Stimulated activated CD8-positive, alpha-beta memory T cell treated with anti-CD3 and anti-CD28 coated beads, Interleukin-4, amount 100 ng/mL, for 4 hours (primary cell): Measurements from ENCODE around the gene PRR36.
"Not testable (repeated sequence)": the region's sequence is repeated elsewhere in the genome, so short reads cannot be mapped to it uniquely, and the experiment has no call there.

Experiments
- DNase-seq, 2 donors: peaks; one replicate each; pipeline ENCODE4 v3.0.0-alpha.2; 2020; ENCODE audit warnings: low read depth in 2 of 2, low spot score in 1 of 2

The PRR36 gene

DNA sequence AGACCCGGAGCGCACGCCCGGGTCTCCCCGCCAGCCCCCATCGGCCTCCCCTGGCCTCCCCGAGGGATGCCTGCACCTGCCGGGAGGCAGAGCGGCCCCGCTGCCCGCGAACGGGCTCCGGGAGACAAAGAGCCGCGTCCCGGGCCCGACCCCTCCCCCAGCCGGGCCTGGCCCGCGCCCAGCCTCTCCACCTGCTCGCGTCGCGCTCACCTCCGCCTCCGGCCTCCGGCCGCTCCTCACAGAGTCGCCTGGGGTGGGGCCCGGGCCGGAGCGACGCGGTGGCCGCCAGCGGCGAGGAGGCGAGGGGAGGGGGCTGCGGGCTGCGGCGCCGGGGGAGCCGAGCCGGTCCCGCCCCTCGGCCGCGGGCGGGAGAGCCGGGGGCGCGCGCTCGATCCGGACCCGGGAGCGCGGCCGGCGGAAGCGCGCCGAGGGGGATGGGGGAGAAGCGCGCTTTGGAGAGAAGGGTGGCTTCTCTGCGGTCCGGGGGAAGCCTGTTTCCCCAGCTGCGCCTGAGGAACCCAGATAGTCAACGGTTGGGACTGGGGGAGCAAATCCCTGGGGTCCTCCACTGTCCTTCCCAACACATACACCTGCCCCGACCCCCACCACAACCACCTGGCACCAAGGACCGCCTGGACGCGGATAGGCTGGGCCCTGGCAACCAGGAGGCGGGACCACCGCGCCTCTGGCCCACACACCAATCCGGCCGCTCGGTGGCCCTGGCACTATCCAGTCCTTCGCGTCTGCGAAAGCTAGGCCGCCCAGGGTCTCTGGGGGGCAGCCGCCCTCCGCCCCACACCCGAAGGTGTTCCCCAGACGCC lies at the start of gene PRR36:
Gene PRR36, minus strand, starts transcription at position 315 of the 821 bp plus-strand sequence. CDS start 701 bp downstream, outside the sequence.
- DNase-seq: no peak

DNA sequence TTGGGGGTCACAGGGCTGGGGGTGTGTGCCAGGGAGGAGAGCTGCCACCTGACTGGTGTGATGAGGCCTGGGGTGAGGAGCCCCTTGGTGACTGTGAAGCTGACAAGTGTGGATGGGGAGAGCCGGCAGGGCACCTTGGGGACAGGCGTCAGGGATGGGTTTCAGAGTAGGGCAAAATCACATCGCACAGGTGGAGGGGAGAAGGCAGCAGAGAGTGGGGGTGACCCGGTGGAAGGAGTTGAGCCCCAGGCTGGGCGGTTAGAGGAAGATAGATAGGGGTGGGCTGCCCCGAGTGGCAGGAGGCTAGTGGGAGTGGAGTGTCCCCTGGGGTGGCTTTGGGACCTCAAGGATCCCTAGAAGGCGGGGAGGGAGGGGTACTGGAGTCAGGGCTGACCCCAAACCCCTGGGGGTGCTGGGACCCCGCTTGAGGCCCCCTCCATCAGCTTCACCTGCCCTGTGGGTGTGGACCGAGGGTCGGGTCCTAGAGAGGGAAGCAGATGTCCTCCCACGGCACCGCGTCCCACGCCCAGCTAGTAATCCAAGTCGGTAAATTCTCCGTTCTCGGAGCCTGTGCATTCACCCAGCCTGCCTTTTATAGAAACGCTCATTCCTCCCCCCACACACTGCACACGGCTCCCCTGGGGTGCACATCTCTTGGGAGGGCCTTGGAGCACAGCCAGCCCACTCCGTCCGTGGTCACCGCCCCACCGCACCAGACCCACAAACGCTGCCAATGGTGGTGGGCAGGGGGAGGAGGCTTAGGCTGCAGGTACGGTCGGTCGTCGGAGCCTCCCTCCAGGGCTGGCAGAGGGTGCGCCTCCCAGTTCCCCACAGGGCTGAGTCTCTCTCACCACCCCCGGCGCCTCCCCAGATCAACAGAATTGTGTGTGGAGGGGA lies 49.4 kb upstream of the PRR36 start:
- no peak for DNase-seq

DNA sequence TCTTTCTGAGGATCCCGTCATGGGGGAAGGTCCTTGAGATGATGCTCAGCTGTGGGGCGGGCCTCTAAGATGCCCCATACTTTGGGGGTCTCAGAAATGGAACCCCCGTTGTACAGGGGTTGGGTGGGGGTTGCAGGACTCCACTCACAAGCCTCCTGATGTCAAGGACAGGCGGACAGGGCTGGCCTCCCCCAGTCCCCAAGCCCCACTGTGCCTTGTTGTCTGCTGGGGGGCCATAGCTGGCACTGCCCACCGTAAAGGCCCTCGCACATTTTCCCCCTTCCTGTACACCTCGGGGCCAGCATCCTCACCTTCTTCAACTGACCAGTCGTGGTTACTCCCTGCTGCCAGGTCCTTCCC lies 48.6 kb upstream of the PRR36 start:
- DNase-seq: no peak

DNA sequence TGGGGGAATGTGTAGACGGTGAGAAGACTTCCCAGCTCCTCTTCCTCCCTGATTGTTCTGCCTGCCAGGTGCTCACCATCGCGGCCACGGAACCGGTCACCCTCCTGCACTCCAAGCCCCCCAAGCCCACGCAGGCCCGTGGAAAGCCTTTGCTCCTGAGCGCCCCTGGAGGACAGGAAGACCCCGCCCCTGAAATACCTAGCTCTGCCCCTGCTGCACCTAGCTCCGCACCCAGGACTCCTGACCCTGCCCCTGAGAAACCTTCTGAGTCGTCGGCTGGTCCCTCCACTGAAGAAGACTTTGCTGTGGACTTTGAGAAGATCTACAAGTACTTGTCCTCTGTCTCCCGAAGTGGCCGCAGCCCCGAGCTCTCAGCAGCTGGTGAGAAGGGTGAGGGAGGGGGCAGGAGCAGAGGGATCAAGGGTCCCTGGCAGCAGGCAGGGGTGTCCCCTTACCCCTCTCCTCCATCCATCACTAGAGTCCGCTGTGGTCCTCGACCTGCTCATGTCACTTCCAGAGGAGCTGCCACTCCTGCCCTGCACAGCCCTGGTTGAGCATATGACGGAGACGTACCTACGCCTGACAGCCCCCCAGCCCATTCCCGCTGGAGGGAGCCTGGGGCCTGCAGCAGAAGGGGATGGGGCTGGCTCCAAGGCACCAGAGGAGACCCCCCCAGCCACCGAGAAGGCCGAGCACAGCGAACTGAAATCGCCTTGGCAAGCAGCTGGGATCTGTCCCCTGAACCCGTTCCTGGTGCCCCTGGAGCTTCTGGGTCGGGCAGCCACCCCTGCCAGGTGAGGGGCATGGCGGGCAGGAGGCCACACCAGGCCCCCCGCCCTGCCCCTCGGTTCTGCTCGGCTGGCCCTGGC lies 48.0 kb upstream of the PRR36 start:
- no peak for DNase-seq

DNA sequence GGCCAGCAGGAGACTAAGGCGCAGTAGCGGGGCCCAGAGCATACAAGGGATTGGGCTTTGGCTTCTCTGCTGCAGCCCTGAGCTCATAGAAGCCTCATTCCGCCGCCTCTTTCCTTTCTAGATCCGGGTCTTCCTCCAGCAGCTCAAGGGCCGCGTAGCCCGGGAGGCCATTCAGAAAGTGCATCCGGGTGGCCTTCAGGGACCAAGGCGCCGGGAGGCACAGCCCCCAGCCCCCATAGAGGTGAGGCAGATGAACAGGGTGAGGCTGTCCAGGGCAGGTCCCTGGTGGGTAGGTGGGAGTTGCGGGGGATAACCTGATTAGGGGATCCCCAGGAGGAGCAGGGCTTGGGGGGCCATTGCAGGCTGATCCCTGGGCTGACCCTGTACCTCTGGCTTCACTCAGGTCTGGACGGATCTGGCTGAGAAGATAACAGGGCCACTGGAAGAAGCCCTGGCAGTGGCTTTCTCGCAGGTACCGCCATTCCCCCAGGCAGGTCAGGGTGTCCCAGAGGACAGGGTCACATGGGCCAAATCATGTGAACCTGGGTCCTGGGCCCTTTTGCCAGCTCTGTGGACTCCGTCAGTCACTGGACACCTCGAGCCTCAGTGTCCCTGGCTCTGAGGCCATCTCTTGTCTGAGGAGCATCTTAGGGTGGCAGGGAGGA lies 47.2 kb upstream of the PRR36 start:
- no peak for DNase-seq

DNA sequence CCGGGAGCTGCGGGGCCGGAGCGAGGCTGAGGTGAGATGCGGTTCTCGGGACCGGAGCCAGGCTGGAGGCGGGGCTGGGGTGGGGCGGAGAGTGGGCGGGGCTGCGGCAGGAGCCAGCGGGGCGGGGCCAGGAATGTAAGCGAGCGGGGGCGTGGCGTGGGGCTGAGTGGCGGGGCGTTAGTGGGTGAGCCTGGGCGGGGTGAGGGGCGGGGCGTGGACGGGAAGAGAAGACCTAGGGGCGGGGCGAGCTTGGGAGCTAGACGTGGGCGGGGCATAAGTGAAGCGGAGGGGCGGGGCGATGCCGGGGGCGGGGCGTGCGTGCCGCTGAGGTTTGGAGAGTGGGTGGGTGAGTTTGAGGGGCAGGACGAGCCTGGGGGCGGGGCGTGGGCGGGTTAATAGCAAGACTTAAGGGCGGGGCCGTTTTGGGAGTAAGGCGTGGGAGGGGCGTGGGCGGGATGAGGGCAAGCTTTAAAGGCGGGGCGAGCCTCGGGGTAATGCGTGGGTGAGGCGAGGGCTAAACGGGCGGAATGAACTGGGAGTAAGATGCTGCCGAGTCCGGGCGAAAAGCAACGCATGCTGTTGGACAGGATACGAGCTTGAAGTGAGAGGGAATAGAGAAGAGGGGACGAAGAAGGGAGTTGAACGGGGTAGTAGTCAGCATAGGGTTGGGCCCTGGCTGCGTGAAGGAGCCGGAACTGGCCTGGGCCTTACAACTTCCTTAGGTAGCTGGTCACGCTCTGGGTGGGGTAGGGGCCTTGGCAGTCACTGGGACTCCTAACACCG lies 46.5 kb upstream of the PRR36 start:
- DNase-seq: peak; percentile 99 to 100

DNA sequence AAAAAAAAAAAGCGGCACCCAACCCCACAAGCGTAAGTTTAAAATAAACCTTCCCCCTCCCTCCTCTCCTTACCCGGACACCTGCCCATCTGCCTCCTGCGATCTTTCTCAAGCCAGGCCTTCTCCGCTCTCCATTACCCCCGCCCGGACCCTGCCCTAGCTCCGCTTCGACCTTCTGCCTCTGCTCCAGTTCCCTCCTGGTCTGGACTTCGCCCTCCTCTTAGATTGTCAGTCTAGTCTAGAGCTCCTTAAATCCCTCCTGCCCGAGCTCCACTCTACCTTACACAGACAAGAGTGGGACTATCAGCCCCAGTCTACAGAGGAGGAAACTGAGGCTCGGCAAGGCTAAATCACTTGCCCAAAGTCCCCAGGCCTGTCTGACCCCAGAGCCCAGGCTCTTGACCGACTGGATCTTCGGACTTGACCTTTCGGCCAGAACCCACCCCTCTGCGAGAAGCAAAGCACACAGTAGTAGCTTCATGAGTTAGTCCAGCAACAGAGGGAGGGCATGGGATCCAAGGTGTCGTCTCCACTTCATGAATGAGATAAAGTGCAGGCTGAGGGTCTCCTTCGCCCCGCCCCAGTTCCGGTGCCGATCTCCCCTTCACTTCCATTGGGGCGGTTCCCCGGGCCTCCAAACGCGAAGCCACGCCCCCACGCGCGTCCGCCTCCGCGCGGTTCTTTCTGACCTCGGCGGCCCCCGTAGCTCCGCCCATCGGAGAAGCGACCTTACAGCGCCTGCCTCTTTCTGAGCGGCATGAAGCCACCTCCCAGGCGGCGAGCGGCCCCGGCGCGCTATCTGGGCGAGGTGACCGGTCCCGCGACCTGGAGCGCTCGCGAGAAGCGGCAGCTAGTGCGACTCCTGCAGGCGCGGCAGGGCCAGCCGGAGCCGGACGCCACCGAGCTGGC lies 45.7 kb upstream of the PRR36 start, which contains the start of gene SNAPC2:
Gene SNAPC2, plus strand, starts transcription at position 729 of the 909 bp plus-strand sequence. Its CDS starts 29 bp downstream, at position 758.
- DNase-seq: peak; percentile 91 to 94

DNA sequence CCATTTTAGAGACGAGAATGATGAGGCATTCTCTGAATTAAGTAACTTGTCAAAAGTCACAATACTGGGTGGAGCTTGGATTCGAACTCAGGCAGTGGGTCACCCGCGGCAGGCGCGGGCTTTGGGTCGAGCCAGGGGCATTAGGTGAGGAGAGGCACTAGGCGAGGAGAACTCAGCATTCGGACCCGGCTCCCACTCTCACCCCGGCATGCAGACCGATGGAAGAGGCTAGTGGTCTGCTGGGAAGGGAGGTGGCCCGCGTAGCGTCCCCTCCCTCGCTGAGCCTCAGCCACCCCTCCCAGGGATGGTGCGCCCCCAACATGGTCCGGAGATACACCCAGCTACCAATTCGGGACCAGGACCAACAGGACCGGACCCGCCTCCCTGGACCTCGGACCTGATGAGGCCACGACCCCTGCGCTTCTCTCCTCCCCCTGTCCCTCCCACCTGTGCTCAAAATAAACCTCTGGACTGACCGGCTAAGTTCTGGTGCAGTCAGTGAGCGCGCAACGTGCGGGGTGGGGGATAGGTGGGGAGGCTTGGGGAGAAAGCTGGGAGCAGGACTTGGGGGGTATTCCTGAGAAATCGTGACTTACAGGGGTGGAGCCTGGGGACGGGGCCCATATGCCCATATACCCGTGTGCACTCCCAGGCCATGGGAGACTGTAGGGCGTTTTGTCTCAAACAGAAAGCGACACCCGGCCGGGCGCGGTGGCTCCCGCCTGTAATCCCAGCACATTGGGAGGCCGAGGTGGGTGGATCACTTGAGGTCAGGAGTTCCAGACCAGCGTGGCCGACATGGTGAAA lies 44.6 kb upstream of the PRR36 start:
- no peak for DNase-seq

DNA sequence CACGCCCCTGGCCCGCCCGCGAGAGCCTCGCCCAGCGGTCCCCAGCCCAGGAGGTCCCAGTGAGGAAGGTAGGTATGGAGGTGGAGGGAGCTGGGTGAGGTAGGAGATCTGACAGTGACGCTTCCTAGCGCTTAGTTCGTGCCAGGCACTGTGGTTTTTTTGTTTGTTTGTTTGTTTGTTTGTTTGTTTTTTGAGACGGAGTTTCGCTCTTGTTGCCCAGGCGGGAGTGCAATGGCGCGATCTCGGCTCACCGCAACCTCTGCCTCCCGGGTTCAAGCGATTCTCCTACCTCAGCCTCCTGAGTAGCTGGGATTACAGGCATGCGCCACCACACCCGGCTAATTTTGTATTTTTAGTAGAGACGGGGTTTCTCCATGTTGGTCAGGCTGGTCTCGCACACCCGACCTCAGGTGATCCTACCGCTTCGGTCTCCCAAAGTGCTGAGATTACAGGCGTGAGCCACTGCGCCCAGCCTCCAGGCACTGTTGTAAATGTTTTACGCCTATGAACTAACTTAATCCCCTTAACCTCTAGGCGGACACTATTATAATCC lies 43.9 kb upstream of the PRR36 start:
- DNase-seq: not testable (repeated sequence)

DNA sequence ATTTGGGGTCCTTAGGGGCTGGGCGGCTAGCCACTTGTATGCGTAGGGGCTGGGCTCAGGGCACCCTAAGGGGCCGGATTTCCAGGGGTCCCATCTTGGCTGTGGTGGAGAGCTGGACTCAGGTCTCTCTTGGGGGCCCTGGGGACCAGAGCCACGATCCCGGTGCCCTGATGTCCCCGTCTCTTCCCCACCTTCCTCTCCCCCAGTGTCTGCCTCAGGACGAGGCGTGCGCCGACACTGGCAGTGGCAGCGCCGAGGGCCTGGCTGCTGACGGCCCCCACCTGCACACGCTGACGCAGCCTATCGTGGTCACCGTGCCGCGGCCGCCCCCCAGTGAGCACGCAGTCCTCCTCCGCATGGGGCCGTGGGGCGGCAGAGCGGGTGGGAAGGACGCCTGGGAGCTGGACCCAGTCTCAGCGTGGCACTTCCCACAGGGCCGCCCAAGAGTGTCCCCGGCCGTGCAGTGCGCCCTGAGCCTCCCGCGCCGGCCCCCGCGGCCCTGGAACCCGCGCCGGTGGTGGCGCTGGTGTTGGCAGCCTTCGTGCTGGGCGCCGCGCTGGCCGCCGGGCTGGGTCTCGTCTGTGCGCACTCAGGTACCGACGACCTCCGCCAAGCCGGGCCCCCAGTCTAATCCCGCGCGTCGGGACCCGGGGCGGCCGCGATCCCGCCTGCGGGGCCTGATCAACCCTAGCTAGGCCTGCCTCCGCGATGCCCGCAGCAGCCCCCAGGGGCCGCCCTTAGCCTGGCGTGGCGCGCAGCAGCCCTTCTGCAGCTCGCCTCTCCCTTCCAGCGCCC lies 43.3 kb upstream of the PRR36 start:
- DNase-seq: peak in 1 of 2 donors; percentile 24

DNA sequence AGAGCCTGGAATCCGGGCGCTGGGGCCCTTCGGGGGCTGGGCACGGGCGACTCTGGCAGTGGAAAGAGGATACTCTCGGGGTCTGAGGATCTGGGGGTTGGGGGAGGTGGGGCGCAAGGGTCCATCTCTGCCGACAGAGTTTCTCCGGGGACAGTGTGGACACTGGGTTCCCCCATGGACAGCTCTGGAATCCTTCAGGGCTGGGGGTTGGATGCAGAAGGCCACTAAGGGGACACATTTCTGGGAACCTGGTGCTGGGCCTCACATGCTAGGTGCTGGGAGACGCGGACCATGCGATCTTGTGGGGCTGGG lies 42.7 kb upstream of the PRR36 start:
- DNase-seq: no peak

DNA sequence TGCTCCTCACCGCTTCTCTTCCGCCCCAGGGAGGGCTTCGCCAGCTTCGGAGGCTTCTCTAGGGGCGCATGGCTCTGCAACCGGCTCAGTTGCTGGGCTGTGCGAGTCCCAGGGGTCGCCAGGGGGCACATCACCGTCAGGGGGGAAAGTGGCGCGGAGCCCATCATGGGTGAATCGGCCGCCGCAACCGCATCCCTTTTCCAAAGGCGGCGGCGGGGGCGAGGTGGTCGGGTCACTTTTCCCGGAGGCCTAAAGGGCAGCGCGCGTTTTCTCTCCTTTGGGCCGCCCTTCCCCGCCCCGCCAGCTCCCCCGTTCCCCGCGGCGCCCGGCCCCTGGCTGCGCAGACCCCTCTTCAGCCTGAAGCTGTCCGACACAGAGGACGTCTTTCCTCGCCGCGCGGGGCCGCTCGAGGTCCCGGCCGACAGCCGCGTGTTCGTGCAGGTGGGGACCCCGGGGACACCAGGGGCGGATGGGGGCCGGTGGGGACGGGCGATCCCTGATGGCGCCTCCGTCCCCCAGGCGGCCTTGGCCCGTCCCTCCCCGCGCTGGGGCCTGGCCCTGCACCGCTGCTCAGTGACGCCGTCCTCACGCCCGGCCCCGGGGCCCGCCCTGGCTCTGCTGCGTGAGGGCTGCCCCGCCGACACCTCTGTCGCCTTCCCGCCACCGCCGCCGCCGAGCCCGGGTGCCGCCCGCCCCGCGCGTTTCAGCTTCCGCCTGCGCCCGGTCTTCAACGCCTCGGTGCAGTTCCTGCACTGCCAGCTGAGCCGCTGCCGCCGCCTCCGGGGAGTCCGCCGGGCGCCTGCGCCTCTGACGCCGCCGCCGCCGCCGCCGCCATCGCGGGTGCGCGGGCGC lies 42.1 kb upstream of the PRR36 start:
- DNase-seq: no peak

DNA sequence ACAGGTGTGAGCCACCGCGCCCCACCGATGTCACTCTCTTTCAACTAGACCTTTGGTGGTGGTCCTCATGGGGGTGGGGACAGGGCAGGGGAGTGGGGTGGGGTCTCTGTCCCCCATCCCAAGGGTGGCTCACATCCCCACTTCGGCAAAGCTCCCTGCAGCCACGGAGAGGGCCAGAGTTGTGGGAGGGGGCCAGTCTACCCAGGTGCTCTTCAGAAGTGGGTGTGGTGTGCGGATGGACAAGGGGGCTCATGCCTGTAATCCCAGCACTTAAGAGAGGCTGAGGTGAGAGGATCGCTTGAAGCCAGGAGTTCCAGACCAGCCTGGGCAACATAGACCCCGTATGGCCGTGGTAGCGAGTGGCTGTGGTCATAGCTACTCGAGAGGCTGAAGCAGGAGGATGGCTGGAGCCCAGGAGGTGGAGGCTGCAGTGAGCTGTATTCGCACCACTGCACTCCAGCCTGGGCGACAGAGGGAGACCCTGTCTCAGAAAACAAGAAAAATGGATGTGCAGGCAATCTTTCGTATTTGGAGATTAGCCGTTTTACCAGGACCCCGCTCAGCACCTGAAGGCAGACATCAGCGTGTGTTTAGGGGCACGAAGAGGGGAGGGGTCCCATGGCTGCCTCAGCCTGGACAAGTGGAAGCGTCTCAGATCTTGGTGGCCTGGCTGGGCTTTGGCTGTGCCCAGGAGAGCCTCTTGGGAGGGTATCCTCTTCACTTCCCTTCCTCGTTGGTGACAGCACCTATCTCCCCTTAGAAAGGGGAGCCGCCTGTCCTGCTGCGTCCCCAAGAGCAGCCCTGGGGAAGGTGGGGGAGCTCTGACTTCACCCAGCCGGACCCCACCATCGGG lies 41.3 kb upstream of the PRR36 start:
- DNase-seq: no peak

DNA sequence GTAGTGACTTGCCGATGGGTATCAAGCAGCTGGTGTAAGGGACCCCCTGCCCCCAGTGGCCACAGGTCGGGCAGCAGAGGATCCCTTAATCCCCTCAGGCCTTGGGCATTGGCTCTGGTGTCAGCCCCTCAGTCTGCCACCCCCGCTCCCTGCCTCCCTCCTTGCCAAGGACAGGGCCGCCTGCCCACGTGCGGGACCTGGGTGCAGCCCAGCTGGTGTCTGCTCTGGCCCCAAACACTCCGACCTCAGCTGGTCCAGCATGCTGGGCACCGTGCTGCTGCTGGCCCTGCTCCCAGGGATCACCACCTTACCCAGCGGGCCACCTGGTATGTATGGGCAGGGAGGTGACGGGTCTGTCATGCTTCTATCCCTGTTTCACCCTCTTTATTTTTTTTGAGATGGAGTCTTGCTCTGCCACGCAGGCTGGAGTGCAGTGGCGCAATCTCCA lies 40.4 kb upstream of the PRR36 start, which contains the start of gene TGFBR3L:
Gene TGFBR3L, plus strand, starts transcription at position 233 of the 448 bp plus-strand sequence.
- DNase-seq: no peak

DNA sequence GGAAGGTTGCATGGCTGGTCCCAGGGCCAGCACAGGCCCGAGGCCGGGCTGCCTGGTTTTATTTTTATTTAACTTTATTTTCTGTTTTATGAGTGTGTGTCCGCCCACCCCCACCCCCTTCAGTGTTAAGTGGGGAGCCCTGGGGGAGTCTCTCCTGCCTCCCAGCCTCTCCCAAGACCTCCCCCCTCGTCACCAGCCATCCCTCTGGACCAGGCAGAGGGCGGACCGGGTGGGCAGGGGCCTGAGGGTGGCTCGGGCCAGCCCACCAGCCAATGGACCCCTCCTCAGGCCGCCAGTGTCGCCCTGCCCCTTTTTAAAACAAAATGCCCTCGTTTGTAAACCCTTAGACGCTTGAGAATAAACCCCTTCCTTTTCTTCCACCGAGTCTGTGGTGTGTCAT lies 39.9 kb upstream of the PRR36 start:
- no peak for DNase-seq
